DND-41 (cell line): ENCODE measurements around the gene SYT15.
"Not testable (repeated sequence)": the region's sequence is repeated elsewhere in the genome, so short reads cannot be mapped to it uniquely, and the experiment has no call there.

Experiments used
- ATAC-seq: fragments of 200-7000 bp; cut with Tn5 transposase; 3 replicates; pipeline ENCODE4 v1.9.1; 2021; ENCODE audit warnings: low read depth; ENCODE audit not compliant: insufficient read depth
- DNase-seq: peaks from one replicate; pipeline ENCODE4 v3.0.0-alpha.2; 2020
- H2AFZ ChIP-seq: 2 replicates; pipeline ENCODE4 v1.6.0; 2012; ENCODE audit warnings: low read depth, low read length
- H3K27ac ChIP-seq: 2 replicates; pipeline ENCODE4 v1.5.1; 2012; ENCODE audit warnings: low read length, inconsistent platforms
- H3K27me3 ChIP-seq: fragments of 200-600 bp; sonication (generic); 2 replicates; pipeline ENCODE4 v1.6.0; 2012; ENCODE audit warnings: low read length, mild to moderate bottlenecking, inconsistent platforms; ENCODE audit not compliant: insufficient read depth, poor library complexity
- H3K36me3 ChIP-seq: 2 replicates; pipeline ENCODE4 v1.5.1; 2012; ENCODE audit warnings: low read length, inconsistent platforms; ENCODE audit not compliant: insufficient read depth
- H3K4me1 ChIP-seq: 2 replicates; pipeline ENCODE4 v1.5.1; 2012; ENCODE audit warnings: mild to moderate bottlenecking, low read length; ENCODE audit not compliant: insufficient read depth
- H3K4me2 ChIP-seq: 2 replicates; pipeline ENCODE4 v1.6.0; 2012; ENCODE audit warnings: mild to moderate bottlenecking, moderate library complexity, low read length, inconsistent platforms; ENCODE audit not compliant: insufficient read depth
- H3K4me3 ChIP-seq, 2 experiments: fragments of 200-600 bp in 1 of 2; shearing (Covaris generic) in 1 of 2; 2 replicates each; pipeline ENCODE4 v1.5.1; 2012 to 2016; ENCODE audit warnings: inconsistent platforms in 2 of 2, low read length in 2 of 2, mild to moderate bottlenecking in 2 of 2, low read depth in 1 of 2, moderate library complexity in 1 of 2
- H3K79me2 ChIP-seq: 2 replicates; pipeline ENCODE4 v1.6.0; 2012; ENCODE audit warnings: low read length, inconsistent platforms; ENCODE audit not compliant: insufficient read depth
- H3K9ac ChIP-seq: 2 replicates; pipeline ENCODE4 v1.6.0; 2012; ENCODE audit warnings: low read depth, mild to moderate bottlenecking, inconsistent platforms, low read length, moderate library complexity
- H3K9me3 ChIP-seq: 2 replicates; pipeline ENCODE4 v1.5.1; 2012; ENCODE audit warnings: low read length, moderate library complexity, mild to moderate bottlenecking, inconsistent platforms; ENCODE audit not compliant: insufficient read depth, severe bottlenecking
- H4K20me1 ChIP-seq: 2 replicates; pipeline ENCODE4 v1.6.0; 2012; ENCODE audit warnings: low read length; ENCODE audit not compliant: insufficient read depth
- CTCF ChIP-seq: IDR thresholded peaks from 2 replicates; pipeline ENCODE4 v1.5.1; 2012; ENCODE audit warnings: borderline replicate concordance, low read length, moderate library complexity, mild to moderate bottlenecking; ENCODE audit not compliant: poor library complexity, severe bottlenecking; ENCODE audit errors: extremely low read depth
- EZH2 ChIP-seq: IDR thresholded peaks from 3 replicates; pipeline ENCODE4 v1.6.1; 2012; ENCODE audit warnings: borderline replicate concordance, low read depth, mild to moderate bottlenecking, moderate library complexity, low read length, inconsistent platforms; ENCODE audit not compliant: severe bottlenecking

The SYT15 gene

GRCh38 chr10:46578474-46579178 lies at the start of gene SYT15:
SYT15 (plus strand) TSS chr10:46579128; CDS start chr10:46579169, 41 bp downstream.
- not testable (repeated sequence) for H3K4me3 ChIP-seq, H3K9ac ChIP-seq, H3K4me2 ChIP-seq, H3K4me1 ChIP-seq, H3K27ac ChIP-seq, H3K27me3 ChIP-seq, H3K9me3 ChIP-seq, DNase-seq, H3K36me3 ChIP-seq, H3K79me2 ChIP-seq, ATAC-seq, H2AFZ ChIP-seq, H4K20me1 ChIP-seq

- not testable (repeated sequence) for H3K27ac ChIP-seq
These were observed 49.2 kb upstream of the SYT15 start for GRCh38 chr10:46529742-46530141.

GRCh38 chr10:46530249-46531186 lies 48.4 kb upstream of the SYT15 start:
- Histone ChIP-seq H3K4me1 (no peaks in the 10 kb centered on the region), H4K20me1 (no peaks in the 10 kb centered on the region), H3K4me3 (no peak overlapping the region), H3K9ac (no peak overlapping the region), H3K9me3 (no peaks in the 10 kb centered on the region), H2AFZ (no peak overlapping the region), H3K27me3 (peaks cover 3% of the 10 kb centered on the region), H3K79me2 (no peaks in the 10 kb centered on the region), H3K27ac (no peak overlapping the region), H3K4me2 (no peak overlapping the region), H3K36me3 (no peaks in the 10 kb centered on the region)
- ATAC-seq (no peak), DNase-seq (no peak)
- TF ChIP-seq EZH2 = no peak
- no peak for TF ChIP-seq CTCF

More at GRCh38 chr10:46529742-46530141, 49.2 kb upstream of the SYT15 start:
- not testable (repeated sequence) for H3K4me1 ChIP-seq, ATAC-seq, H4K20me1 ChIP-seq, H3K27me3 ChIP-seq, H3K79me2 ChIP-seq, H3K4me3 ChIP-seq, H2AFZ ChIP-seq, DNase-seq, H3K36me3 ChIP-seq, H3K4me2 ChIP-seq, H3K9ac ChIP-seq, H3K9me3 ChIP-seq

- H3K4me2 ChIP-seq, H3K9ac ChIP-seq, H3K4me1 ChIP-seq, H4K20me1 ChIP-seq, DNase-seq, H3K27me3 ChIP-seq, H3K79me2 ChIP-seq, H3K9me3 ChIP-seq, ATAC-seq, H2AFZ ChIP-seq, H3K36me3 ChIP-seq, H3K27ac ChIP-seq, H3K4me3 ChIP-seq: not testable (repeated sequence)
These were observed 46.7 kb upstream of the SYT15 start for GRCh38 chr10:46532256-46532655.
